ENCODE data around the gene PDZRN3. TPM values are rescaled to one million over a fixed set of nuclear protein-coding genes. Genes with fewer than 3 reads are reported as not detected.

The PDZRN3 gene
- total RNA-seq, 1 experiment from 2014 or later = 0.17 TPM

DNA sequence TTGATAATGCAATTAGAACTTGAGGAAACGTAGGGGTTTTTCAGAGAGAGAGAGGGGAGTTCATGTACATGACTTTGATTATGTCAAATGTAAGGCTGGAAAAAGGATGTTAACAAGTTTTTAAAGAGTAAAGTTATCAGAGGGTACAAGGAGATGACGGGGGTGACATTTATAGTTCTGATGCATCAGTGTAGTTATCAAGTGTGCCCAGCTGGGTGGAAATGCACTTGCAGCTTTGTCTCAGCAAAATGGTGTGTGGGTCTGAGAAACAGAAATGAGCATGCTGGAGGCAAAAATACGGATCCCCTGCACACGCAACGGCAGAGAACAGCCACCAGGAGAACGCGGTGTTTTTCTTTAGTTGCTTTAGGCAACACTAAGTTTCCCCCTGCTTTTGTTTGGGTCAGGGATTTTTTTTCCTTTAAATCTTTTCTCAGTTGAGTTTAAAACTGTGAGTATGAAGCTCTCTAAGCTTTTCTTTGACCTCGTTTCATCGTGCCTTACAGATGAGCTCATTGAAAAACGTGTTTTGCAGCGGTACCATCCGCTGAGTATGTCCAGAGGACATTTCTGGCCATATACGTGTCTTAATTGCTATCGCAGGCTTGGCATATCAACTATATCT lies 205.4 kb downstream of the PDZRN3 start:
- ATAC-seq = no peak
- TF ChIP-seq, protein P1, sequence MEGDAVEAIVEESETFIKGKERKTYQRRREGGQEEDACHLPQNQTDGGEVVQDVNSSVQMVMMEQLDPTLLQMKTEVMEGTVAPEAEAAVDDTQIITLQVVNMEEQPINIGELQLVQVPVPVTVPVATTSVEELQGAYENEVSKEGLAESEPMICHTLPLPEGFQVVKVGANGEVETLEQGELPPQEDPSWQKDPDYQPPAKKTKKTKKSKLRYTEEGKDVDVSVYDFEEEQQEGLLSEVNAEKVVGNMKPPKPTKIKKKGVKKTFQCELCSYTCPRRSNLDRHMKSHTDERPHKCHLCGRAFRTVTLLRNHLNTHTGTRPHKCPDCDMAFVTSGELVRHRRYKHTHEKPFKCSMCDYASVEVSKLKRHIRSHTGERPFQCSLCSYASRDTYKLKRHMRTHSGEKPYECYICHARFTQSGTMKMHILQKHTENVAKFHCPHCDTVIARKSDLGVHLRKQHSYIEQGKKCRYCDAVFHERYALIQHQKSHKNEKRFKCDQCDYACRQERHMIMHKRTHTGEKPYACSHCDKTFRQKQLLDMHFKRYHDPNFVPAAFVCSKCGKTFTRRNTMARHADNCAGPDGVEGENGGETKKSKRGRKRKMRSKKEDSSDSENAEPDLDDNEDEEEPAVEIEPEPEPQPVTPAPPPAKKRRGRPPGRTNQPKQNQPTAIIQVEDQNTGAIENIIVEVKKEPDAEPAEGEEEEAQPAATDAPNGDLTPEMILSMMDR (IDR thresholded peaks at IDR 0.05 in 2 of 3, conservative IDR thresholded peaks at IDR 0.05 in 1 of 3; ENCODE audit: borderline replicate concordance in 1 of 3, insufficient read depth in 1 of 3, low read depth in 2 of 3, low read length in 2 of 3) = peak in 2 of 3 experiments; percentile 18 to 23; a peak in 2 of 6 replicates
- TF ChIP-seq EGR1 (IDR thresholded peaks at IDR 0.05; ENCODE audit: low read depth) (no peak), ELF1 (IDR thresholded peaks at IDR 0.05; ENCODE audit: borderline replicate concordance, low read depth) (no peak)
- Histone ChIP-seq H3K9ac (ENCODE audit: low read length) (no peak overlapping the region), H3K27ac (ENCODE audit: low read depth, low read length) (no peak overlapping the region), H3K4me1 (ENCODE audit: control insufficient read depth in 1 of 2, insufficient read depth in 2 of 2, low read length in 2 of 2) (no peaks in the 10 kb centered on the region), H2AFZ (ENCODE audit: low read depth, low read length, poor library complexity, severe bottlenecking) (no peak overlapping the region), H3K79me2 (ENCODE audit: insufficient read depth, low read length) (no peaks in the 10 kb centered on the region), H3K27me3 (ENCODE audit: insufficient read depth, low read length) (peaks cover 15% of the 10 kb centered on the region; the same call in 1 of the 2 replicates), H3K36me3 (ENCODE audit: control insufficient read depth in 1 of 2, insufficient read depth in 2 of 2, low read length in 2 of 2) (no peaks in the 10 kb centered on the region), H3K9me3 (ENCODE audit: control insufficient read depth in 1 of 2, insufficient read depth in 1 of 2, low read depth in 1 of 2, low read length in 2 of 2) (no peaks in the 10 kb centered on the region), H4K20me1 (ENCODE audit: insufficient read depth) (no peaks in the 10 kb centered on the region), H3K4me3 (replicated peaks in 1 of 2; ENCODE audit: low read depth in 1 of 2, low read length in 2 of 2) (no peak overlapping the region), H3K4me2 (ENCODE audit: low read length) (no peak overlapping the region), H3K9me2 (ENCODE audit: insufficient read depth) (no peaks in the 10 kb centered on the region)
- intact Hi-C loops (cut with micrococcal nuclease) = no loop called here
- DNase-seq (ENCODE audit: low read depth, low spot score) = no peak
- ChIA-PET RAD21 (ENCODE audit: low non-redundant PET in 1 of 2, low total read pairs in 2 of 2, uncharacterized antibody in 2 of 2, unreplicated experiment in 2 of 2) (no interaction called here), POLR2A (no interaction called here), CTCF (no interaction called here)
- BruUV-seq (replicated peaks) = no TSS peak

DNA sequence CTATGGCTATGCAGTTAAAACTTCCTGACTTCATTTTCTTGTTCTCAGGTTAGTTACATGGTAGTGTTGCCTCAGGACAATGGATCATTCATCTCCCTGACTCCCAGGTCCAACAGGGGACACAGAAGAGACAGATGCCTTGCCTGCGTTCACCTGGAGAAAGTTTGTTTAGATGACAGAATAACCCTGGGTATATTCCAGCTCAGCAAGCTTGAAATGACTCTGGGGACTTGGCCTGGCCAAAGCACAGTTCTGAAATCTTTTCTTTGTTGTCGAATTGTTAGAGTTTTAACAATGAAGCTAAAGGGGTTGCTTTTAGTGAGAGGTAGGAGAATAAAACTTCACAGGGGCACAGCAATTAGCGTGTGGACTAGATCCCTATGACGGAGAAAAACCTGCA lies 206.1 kb downstream of the PDZRN3 start:
- no peaks in the 10 kb centered on the region for H4K20me1 ChIP-seq (ENCODE audit: insufficient read depth)
- H3K9me2 ChIP-seq (ENCODE audit: insufficient read depth) = no peaks in the 10 kb centered on the region
- H3K9me3 ChIP-seq (ENCODE audit: control insufficient read depth in 1 of 2, insufficient read depth in 1 of 2, low read depth in 1 of 2, low read length in 2 of 2) = no peaks in the 10 kb centered on the region
- H3K27ac ChIP-seq (ENCODE audit: low read depth, low read length) = no peak overlapping the region
- ATAC-seq (no peak), DNase-seq (ENCODE audit: low read depth, low spot score) (no peak)
- H3K4me3 ChIP-seq (replicated peaks in 1 of 2; ENCODE audit: low read depth in 1 of 2, low read length in 2 of 2) = no peak overlapping the region
- H3K79me2 ChIP-seq (ENCODE audit: insufficient read depth, low read length) = no peaks in the 10 kb centered on the region
- intact Hi-C loops (cut with micrococcal nuclease) = no loop called here
- no peak overlapping the region for H3K4me2 ChIP-seq (ENCODE audit: low read length)
- no peaks in the 10 kb centered on the region for H3K36me3 ChIP-seq (ENCODE audit: control insufficient read depth in 1 of 2, insufficient read depth in 2 of 2, low read length in 2 of 2)
- TF ChIP-seq TCF7L2 (IDR thresholded peaks at IDR 0.05; ENCODE audit: borderline replicate concordance, extremely low read depth, insufficient read depth, insufficient read length) (no peak), SP1 (IDR thresholded peaks at IDR 0.05; ENCODE audit: low read depth) (no peak), EGR1 (IDR thresholded peaks at IDR 0.05; ENCODE audit: low read depth) (no peak), POLR2AphosphoS5 (IDR thresholded peaks at IDR 0.05; ENCODE audit: low read depth, low read length) (no peak), POLR2A (IDR thresholded peaks at IDR 0.05; ENCODE audit: borderline replicate concordance, extremely low read depth, insufficient read depth, insufficient read length) (no peak), RAD21 (IDR thresholded peaks at IDR 0.05; ENCODE audit: low read depth) (no peak), ELF1 (IDR thresholded peaks at IDR 0.05; ENCODE audit: borderline replicate concordance, low read depth) (no peak), CBX3 (IDR thresholded peaks at IDR 0.05; ENCODE audit: low read depth) (no peak), JUND (IDR thresholded peaks at IDR 0.05) (no peak), EZH2 (IDR thresholded peaks at IDR 0.05) (no peak), EZH2phosphoT487 (IDR thresholded peaks at IDR 0.05; ENCODE audit: borderline replicate concordance) (no peak), ZNF274 (IDR thresholded peaks at IDR 0.05; ENCODE audit: low read depth, low read length) (no peak), ZFX (IDR thresholded peaks at IDR 0.05) (no peak), SRF (IDR thresholded peaks at IDR 0.05; ENCODE audit: low read depth) (no peak), FOSL1 (IDR thresholded peaks at IDR 0.05; ENCODE audit: low read depth) (no peak)
- TF ChIP-seq, protein P2, sequence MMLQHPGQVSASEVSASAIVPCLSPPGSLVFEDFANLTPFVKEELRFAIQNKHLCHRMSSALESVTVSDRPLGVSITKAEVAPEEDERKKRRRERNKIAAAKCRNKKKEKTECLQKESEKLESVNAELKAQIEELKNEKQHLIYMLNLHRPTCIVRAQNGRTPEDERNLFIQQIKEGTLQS (IDR thresholded peaks at IDR 0.05) = no peak
- TF ChIP-seq, protein P1 (IDR thresholded peaks at IDR 0.05 in 2 of 3, conservative IDR thresholded peaks at IDR 0.05 in 1 of 3; ENCODE audit: borderline replicate concordance in 1 of 3, insufficient read depth in 1 of 3, low read depth in 2 of 3, low read length in 2 of 3) = no peak
- POLR2A ChIA-PET = no interaction called here
- CTCF ChIA-PET = no interaction called here
- no peaks in the 10 kb centered on the region for H3K4me1 ChIP-seq (ENCODE audit: control insufficient read depth in 1 of 2, insufficient read depth in 2 of 2, low read length in 2 of 2)
- RAD21 ChIA-PET (ENCODE audit: low non-redundant PET in 1 of 2, low total read pairs in 2 of 2, uncharacterized antibody in 2 of 2, unreplicated experiment in 2 of 2) = no interaction called here
- BruUV-seq (replicated peaks) = no TSS peak
- H3K9ac ChIP-seq (ENCODE audit: low read length) = no peak overlapping the region
- H2AFZ ChIP-seq (ENCODE audit: low read depth, low read length, poor library complexity, severe bottlenecking) = no peak overlapping the region
- peaks cover 15% of the 10 kb centered on the region; the same call in 1 of the 2 replicates for H3K27me3 ChIP-seq (ENCODE audit: insufficient read depth, low read length)

All from HCT116 (cell line).